Midbrain (tissue), 1 donor: ENCODE results near the gene PIGV.
"Not testable (repeated sequence)": the region's sequence is repeated elsewhere in the genome, so short reads cannot be mapped to it uniquely, and the experiment has no call there.

Source experiments
- DNase-seq: peaks from one replicate; lab custom pipeline; 2025; lab: John Stamatoyannopoulos, UW

PIGV gene

GRCh38 chr1:26794391-26794790 is 6.6 kb downstream of the PIGV start:
- no peak for DNase-seq

- no peak for DNase-seq
Measured at GRCh38 chr1:26797627-26798026, 9.9 kb downstream of the PIGV start.

DNA sequence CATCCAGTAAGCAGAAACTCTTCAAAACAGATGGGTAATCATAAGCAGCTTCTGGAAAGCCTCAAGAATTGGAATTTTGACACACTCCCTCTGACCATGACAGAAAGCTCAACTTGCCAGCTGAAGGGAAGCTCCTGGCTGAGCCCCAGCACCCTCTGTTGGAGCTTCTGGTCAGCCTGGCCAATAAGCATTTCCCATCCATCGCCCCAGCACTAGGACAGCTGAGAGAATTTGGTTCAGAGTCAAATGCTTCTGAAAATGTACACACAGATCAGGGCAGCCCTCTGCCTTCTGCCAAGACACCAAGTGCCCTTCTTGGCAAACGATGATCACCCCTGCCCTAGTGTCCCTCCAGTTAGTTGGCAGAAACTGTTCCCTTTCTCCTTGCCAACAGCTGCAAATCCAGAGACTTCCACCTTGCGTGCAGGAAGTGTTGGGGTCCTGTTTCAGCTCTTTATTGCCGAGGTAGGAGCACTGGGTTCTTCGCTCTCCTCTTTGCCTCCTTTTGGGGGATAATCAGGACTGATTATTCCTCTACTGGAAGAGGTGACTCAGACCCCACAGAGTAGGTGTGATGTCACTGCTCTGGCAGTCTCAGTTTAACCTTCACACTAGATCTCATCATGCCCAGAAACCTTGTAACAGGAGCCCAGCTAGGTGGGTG is 11.9 kb downstream of the PIGV start:
- DNase-seq = peak; percentile 75

- not testable (repeated sequence) for DNase-seq
Measured at GRCh38 chr1:26803932-26804331, 16.2 kb downstream of the PIGV start.

DNA sequence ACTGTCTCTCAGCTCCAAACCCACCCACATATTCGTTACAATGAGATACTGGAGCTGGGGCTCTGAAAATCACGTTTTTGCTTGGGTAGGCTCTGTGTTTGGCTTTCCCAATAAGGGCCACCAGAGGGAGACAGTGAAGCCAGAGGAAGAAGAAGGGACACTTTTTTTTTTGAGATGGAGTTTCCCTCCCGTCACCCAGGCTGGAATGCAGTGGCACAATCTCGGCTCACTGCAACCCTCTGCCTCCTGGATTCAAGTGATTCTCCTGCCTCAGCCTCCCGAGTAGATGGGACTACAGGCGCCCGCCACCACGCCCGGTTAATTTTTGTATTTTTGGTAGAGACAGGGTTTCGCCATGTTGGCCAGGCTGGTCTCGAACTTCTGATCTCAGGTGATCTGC is 22.4 kb downstream of the PIGV start:
- peak; percentile 33 for DNase-seq

- no peak for DNase-seq
Measured at GRCh38 chr1:26811057-26811456, 23.3 kb downstream of the PIGV start.

DNA sequence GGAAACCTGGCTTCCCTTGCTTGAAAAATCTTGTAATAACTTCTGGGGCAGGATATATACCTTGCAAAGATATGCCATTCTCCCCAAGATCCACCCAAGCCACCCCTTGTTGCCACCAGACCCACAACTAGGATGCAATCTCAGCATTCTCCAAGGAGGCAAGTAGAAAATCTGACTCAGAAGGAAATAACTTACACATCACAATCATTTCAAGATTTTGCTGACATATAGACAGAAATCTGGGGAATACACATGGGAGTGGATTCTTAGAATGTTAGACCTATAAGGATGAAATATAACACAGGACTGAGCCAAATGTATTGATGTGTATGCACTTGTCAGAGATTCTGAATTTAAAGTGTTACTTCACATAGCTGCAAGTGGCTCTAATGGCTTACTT is 24.0 kb downstream of the PIGV start:
- no peak for DNase-seq

GRCh38 chr1:26814377-26814776 is 26.6 kb downstream of the PIGV start:
- no peak for DNase-seq

GRCh38 chr1:26814893-26815292 is 27.1 kb downstream of the PIGV start:
- no peak for DNase-seq

DNA sequence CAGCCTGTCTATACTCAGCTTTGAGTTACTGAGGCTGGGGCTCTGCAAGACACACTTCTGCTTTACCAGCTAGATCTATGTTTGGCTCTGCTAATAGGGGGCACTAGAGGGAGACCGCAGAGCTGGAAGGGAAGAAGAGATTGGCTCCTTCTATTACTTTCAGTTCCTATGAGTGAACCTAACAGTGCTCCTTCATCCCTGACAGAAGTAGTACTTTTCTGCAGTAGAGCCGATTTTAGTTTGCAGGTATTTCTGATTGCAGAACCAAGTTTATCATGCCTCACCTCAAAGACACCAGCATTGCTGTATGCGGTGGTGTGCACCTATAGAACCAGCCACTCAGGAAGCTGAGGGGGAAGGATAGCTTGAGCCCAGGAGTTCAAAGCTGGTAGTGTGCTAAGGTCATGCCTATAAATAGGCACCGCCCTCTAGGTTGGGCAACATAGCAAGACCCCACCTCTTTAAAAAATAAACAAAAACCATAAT is 33.1 kb downstream of the PIGV start:
- DNase-seq = peak; percentile 25

DNA sequence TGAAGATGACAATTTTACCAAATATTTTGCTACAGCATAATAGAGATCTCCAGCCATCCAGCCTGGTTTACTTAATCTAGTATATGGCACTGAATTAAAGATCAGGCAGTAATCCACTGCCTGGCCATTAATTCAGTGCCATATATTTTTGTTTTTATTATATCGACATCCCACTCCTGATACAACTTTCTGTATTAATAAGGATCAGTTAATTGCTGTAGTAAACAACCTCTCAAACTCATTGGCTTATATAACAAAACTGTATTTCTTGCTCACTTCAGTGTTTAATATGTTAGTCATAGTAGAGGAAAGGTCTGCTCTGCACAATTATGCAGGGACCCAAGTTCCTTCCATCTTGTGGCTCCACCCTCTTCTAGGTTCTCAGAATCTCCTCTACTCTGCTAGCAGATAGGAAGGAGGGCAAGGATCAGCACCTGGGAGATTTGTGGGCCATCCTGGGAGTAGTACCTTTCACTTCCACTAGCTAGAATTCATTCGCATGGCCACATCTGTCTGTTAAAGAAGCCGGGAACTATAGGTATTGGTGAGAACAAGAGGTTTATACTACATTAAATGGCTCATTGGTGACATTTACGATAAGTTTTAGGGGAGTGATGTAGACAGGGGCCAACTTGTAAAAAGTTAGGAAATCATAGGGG is 35.1 kb downstream of the PIGV start:
- no peak for DNase-seq

DNA sequence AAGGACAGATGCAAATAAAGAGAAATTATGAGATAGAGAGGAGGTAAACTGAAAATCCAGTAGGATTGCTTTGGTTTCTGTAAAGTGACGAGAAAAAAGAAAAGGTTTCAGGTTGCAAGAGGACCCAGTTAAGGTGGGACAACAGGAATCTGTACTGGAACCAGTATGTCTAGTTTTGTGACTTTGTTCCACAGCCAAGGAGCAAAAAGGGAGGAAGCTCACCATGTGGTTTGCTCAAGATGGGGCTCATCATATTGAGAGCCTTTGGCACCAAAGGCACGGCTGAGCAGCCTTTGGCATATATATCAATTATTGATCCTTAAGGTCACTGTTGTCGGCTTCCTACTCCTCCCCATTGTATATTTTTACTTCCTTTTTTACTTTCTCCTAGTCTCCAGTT is 37.0 kb downstream of the PIGV start:
- DNase-seq = no peak

DNA sequence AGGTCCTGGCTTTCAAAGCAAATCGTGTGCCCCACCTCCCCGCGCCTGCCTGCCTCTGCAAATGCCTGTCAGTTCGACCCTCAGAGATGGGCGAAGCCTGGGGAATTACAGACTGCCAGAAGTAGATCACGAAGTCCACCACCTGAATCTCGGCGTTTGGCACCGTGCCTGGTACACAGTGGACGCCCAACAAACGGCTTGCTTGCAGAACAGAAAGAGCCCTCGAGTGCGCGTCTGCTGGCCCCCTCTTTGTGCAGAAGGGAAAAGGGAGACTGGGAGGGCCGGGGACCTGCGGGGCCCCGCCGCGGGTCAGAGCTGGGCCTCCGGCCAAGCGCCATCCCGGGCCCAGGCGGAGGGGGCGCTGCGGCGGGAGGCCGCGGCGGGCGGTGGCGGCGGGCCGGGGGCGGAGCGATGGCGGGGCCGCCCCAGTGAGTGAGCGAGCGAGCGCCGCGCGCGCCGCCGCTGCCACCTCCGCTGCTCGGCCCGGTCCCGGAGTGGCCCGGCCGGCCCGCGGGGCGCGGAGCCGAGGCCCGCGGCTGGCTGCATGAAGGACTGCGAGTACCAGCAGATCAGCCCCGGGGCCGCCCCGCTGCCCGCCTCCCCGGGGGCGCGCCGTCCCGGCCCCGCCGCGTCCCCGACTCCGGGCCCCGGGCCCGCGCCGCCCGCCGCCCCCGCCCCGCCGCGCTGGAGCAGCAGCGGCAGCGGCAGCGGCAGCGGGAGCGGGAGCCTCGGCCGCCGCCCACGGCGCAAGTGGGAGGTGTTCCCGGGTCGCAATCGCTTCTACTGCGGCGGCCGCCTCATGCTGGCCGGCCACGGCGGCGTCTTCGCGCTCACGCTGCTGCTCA is 38.7 kb downstream of the PIGV start, which contains the start of gene ZDHHC18:
Gene ZDHHC18 (plus strand): TSS at position 428 of the 845 bp plus-strand sequence. CDS start 117 bp downstream, at position 545.
- DNase-seq = peak; percentile 72

DNA sequence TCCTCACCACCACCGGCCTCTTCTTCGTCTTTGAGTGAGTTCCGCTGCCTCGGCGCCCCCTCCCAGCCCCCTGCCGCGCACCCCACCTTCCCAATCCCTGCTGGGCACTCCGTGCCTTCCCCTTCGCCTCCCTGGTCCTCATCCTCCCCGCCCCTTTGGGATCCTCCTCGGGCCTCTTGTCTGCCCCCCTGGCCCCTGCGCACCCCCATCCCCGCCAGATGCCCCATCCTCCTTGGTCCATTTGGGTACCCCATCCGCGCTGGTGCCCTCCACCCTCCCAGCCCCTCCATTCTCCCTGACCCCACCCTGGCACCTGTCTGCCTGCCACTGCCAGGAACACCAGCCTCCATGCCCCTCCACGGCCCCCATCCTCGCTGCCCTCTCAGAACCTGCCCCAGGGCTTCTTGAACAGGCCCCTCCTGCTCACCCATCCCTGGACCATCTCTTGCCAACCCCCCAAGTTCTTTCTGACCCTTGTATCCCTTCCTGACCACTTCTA is 39.4 kb downstream of the PIGV start:
- DNase-seq = no peak

DNA sequence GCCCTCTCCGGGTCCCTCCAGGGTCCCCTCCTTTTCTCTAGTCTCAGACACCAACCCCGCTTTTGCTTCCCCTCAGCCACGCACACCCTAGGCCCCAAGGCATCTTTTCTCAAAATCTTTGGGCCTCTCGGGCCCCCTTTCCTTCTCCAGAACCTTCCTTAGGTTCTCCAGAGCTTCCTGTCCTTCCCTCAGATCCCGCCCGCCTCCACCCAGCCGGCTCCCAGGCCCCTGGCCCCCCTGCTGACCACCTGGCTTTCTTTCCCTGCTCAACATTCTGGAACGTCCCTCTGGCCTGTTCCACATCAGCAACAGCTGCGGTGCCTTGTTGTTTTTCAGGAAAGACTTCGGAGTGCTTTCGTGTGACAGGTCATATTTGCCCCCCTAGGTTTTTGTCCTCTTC is 39.9 kb downstream of the PIGV start:
- DNase-seq = no peak

DNA sequence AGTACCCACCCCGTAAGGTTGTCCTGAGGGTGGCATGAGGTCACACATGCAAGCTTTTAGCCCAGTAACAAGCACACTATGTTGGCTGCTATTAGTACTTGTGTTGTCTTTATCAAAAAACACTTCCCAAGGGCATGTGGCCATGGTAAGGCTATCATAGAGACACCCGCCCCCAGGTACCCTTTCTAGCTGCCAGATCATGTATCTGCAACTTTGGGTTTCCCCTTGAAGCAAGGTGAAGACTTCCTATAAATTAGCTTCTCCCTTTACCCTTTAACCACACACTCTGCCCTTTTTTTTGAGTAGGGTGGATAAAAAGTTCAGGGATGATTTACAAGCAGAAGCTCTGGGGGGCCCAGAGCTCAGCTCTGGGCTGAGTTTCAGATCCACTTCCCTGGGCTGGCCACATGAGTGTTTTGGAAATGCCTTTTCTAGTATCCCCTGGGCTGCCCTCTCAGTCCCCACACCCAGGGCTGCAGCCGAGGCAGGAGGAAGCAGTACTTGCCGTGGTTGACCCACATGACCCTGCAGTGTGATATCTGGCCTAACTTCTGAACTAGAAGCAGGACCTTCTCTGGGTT is 40.8 kb downstream of the PIGV start:
- DNase-seq = no peak

GRCh38 chr1:26829184-26829911 is 41.6 kb downstream of the PIGV start:
- no peak for DNase-seq

DNA sequence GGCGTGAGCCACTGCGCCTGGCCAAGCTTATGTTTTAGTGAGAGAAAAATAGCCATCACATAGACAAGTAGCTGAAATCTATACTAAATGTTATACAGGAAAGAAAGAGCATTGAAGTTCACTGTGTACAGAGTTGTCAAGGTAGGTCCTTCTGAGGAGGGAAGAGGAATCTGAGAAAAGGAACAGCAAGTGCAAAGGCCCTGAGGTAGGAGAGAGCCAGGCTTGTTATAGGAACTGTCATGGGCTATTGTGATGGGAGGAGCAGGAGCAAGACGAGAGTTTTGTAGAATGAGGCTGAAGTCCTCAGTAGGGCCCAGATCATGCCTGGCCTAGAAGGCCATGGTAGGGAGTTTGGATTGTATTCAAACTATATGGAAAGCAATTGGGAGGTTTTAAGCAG is 43.3 kb downstream of the PIGV start:
- DNase-seq = no peak

DNA sequence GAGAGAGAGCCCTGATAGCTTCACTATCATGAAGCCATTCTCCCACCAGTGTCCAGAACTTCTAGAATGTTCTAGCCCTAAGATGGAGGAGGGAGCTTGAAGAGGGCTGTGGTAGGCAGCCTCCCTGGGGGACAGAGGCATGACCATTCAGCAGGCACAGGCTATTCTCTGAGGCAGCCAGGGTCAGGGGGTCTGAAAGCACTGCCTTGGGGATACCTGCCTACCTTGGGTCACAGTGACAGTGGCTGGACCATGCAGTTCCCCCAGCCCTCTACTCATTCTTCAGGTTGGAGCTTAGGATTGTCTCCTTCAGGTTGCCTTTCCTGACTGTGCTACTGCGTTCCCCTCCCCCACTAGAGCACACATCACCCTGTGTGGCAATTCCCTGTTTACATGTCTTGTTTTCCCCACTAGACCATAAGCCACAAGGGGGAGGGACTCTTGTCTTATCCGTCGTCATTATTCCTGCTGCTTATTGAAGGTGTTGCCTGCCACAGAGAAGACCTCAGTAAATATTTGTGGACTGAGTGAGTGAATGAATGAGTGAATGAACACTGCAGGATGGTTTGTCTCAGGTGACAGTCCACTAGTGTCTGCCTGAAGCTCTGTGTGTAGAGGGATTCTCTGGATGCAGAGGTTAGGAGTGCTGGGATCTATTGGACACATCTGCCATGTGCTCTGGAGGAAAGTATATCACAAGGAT is 43.9 kb downstream of the PIGV start:
- DNase-seq = no peak

- no peak for DNase-seq
Measured at GRCh38 chr1:26832249-26832960, 44.7 kb downstream of the PIGV start.
